LNCaP clone FGC (cell line): ENCODE results near the gene COX5B.

Source experiments
- DNase-seq: peaks from one replicate; pipeline ENCODE4 v3.0.0-alpha.2; 2011; ENCODE audit warnings: low read depth
- H3K4me3 ChIP-seq: 2 replicates; pipeline ENCODE4 v1.5.1; 2011; ENCODE audit warnings: mild to moderate bottlenecking, low read depth, low read length, control low read depth
- TF ChIP-seq, protein P1 (sequence below): IDR thresholded peaks from 2 replicates; pipeline ENCODE4 v1.5.1; 2012; ENCODE audit warnings: mild to moderate bottlenecking; ENCODE audit not compliant: control insufficient read depth, insufficient read depth; ENCODE audit errors: extremely low read depth

Gene COX5B

DNA sequence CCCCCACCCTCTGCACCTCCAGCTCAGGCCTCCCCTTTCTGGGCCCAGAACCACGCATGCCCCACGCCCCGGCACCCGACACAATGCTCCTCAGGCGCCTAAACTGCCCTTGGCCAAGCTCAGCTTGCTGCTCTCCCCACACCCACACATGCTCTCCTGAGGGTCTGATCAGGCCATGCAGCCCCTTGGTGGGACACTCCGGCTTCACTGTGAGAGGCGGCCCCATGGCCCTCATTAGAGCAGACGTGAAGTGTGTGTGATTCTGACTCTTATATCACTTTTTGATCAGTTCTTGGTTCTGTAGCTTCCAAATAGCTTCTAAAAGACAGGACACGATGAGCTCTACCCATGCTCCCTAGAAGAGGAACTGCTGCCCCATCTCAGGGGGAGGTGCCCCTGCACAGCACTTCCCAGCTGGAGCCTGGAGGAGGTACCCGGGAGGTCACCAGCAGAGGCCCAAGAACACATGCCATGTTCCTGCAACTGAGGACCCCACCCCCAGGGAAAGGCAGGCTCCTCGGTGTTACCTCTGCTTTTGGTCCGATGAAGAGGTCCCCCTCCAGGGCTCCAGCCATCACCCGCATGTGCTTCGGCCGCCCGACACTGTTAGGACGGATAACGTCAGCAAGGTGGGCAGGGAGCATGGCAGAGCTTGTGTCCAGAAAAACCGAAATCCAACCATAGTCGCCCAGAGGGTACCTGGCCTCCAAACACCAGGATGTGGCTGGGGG is 14.3 kb downstream of the COX5B start:
- DNase-seq: no peak
- TF ChIP-seq, protein P1, sequence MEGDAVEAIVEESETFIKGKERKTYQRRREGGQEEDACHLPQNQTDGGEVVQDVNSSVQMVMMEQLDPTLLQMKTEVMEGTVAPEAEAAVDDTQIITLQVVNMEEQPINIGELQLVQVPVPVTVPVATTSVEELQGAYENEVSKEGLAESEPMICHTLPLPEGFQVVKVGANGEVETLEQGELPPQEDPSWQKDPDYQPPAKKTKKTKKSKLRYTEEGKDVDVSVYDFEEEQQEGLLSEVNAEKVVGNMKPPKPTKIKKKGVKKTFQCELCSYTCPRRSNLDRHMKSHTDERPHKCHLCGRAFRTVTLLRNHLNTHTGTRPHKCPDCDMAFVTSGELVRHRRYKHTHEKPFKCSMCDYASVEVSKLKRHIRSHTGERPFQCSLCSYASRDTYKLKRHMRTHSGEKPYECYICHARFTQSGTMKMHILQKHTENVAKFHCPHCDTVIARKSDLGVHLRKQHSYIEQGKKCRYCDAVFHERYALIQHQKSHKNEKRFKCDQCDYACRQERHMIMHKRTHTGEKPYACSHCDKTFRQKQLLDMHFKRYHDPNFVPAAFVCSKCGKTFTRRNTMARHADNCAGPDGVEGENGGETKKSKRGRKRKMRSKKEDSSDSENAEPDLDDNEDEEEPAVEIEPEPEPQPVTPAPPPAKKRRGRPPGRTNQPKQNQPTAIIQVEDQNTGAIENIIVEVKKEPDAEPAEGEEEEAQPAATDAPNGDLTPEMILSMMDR: no peak
- H3K4me3 ChIP-seq: no peak overlapping the region

DNA sequence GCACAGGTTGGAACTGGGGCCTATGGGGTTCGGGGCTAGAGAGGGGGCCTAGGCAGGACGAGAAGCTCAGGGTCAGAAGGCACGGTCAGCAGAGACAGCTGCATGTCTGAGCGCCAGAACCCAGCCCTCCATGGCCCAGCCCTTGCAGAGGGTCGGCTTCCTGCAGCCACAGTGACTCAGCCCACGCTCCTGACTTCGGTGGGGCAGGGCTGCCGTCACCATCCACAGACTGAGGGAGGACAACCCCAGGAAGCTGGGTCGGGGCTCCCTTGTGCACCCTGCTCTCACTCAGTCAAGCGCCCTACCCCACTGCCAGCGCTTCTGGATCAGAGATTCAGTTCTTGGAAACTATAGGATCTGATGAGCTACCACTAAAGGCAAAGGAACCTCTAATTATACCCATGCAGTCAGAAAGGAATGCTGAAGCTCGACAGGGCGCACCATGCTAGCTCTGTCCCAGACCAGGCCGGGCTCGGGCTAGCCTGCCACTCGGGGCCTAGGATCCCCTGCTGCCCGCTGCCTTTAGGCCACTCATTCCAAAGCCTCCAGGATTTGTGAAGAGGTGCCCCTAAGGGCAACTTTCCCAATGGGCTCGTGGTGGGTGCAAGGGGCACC is 15.0 kb downstream of the COX5B start:
- no peak overlapping the region for H3K4me3 ChIP-seq
- DNase-seq: no peak

DNA sequence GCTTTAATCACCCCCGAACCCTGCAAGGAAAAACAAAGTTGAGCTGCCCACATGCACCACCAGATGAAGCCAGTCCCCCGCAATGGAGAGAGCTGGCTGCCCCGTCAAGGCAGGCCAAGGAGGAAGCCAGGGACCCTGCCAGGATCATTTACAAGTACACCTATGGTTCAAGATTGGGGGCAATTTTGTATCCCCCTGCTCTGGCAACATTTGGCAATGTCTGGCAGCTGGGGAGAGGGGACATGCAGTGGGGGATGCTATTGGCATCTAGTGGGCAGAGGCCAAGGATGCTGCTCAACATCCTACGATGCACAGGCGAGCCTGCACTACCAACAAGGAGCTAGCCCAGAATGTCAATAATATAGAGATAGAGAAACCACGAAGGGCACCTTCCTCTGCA is 16.1 kb downstream of the COX5B start:
- peak overlapping the region; percentile 90 for H3K4me3 ChIP-seq
- TF ChIP-seq, protein P1: no peak
- DNase-seq: no peak

More for the DNA sequence above, 15.0 kb downstream of the COX5B start:
- TF ChIP-seq, protein P1: no peak

DNA sequence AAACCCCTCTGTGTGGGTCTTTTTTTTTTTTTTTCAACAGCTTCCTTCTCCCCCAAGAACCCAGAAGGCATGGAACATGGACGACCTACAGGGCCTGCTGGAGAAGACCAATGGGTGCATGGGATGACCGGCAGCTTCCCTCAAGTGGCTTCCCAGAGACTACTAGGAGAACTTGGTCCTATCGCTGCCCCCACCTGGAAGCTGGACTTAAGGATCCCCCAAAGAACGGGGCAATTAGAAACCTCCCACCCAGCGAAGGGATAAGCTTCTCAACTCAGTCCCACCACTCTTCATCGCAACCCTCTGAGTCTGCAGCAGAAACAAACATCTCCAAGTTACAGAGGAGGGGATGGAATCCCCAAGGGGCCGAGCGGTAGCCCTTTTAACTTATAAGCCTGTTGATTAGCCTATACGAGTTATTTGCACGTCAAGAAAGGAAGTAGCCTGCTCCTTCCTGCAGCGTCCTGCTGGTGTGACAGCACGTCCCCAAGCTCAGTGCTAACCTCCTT is 16.6 kb downstream of the COX5B start:
- DNase-seq: no peak
- peak overlapping the region; percentile 90 for H3K4me3 ChIP-seq
- TF ChIP-seq, protein P1: no peak

DNA sequence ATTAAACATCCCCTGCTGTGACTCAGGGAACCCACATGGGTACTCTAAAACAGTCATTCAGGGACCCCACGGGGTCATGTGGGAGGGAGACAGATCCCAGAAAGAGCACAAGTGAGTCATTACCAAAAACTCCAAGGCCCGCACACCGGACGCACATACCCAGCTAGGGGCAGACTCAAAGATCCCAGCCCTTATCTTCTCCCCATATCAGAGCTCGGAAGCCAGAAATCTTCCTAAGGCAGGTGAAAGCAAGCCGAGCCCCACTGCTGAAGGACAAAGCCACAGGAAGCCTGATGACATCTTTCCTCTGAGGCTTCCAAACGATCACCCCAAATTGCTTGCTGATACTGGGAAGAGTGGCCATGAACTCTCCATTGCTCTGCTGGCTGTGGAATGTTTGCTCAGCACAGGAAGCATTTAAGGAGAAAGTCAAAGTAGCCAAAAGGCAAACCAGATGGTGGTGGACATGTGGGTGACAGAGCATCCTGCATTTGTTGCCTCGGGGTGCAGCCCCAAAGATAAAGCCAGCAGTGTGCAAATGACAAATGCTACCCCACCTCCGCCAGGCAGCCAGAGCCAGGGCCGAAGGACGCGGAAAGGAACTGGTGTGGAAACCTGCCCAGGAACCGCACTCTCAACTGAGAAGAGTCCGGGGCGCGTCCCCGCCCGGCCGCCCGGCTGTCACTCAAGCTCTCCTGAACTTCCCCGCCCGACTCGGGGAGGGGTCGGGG is 17.2 kb downstream of the COX5B start:
- DNase-seq: peak; percentile 36
- peak overlapping the region; percentile 90 for H3K4me3 ChIP-seq
- TF ChIP-seq, protein P1: no peak

DNA sequence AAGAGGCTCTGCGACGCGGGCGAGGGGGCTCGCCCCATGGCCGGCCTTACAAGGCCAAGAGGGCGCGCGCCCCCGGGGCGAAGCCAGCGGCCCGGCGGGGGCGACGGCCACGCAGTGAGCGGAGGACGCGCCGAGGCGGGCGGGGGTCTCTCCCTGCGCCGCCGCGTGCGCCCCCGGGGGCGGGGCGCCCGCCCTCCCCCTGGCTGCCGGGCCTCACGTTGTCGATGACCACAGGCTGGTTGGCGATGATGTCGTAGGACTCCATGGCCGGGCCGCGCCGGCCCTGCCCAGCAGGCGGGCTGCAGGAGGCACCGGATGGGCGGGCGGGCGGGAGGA is 17.7 kb downstream of the COX5B start:
- DNase-seq: no peak
- H3K4me3 ChIP-seq: peak overlapping the region; percentile 90
- TF ChIP-seq, protein P1: no peak
